Chondrocyte (in vitro differentiated cells): ENCODE data around the gene TDRD7. TPM values are rescaled to one million over a fixed set of nuclear protein-coding genes. Genes with fewer than 3 reads are reported as not detected.

Experiments used
- DNase-seq: peaks from one replicate; pipeline ENCODE4 v3.0.0; 2021; ENCODE audit warnings: mixed read lengths, low spot score
- H3K27ac Mint-ChIP-seq: one replicate; pipeline ENCODE4 v1.8.0; 2021; ENCODE audit warnings: mild to moderate bottlenecking, moderate library complexity, mixed read lengths; ENCODE audit not compliant: unreplicated experiment
- H3K27me3 Mint-ChIP-seq: 2 replicates; pipeline ENCODE4 v1.8.0; 2021; ENCODE audit warnings: low read depth, mixed read lengths
- H3K36me3 Mint-ChIP-seq: 2 replicates; pipeline ENCODE4 v1.8.0; 2021; ENCODE audit warnings: low read depth, mixed read lengths
- H3K4me1 Mint-ChIP-seq: 2 replicates; pipeline ENCODE4 v1.8.0; 2021; ENCODE audit warnings: low read depth, mild to moderate bottlenecking, mixed read lengths
- H3K4me3 Mint-ChIP-seq: one replicate; pipeline ENCODE4 v1.8.0; 2021; ENCODE audit warnings: mild to moderate bottlenecking, moderate library complexity, mixed read lengths; ENCODE audit not compliant: unreplicated experiment
- H3K9me3 Mint-ChIP-seq: 2 replicates; pipeline ENCODE4 v1.8.0; 2021; ENCODE audit warnings: low read depth, mixed read lengths
- CTCF ChIP-seq: fragments of 200-600 bp; sonication (generic); IDR thresholded peaks from 2 replicates; pipeline ENCODE4 v1.5.0; 2021; ENCODE audit warnings: antibody characterized with exemption, mild to moderate bottlenecking, moderate library complexity
- total RNA-seq: library from RNA; stranded (reverse); gene quantifications from 3 replicates; pipeline ENCODE4 v1.2.1, GENCODE V29; 2021

The TDRD7 gene
- total RNA-seq, 1 donor from 2014 or later: 9.7 TPM

GRCh38 chr9:97365634-97366033 lies 46.3 kb upstream of the TDRD7 start:
- Mint-ChIP-seq H3K27me3 (no peaks in the 10 kb centered on the region), H3K4me3 (no peak overlapping the region), H3K9me3 (peaks cover 18% of the 10 kb centered on the region), H3K4me1 (no peaks in the 10 kb centered on the region), H3K27ac (no peak overlapping the region), H3K36me3 (peaks cover 31% of the 10 kb centered on the region)
- TF ChIP-seq CTCF: no peak
- DNase-seq: no peak

GRCh38 chr9:97366476-97366875 lies 45.4 kb upstream of the TDRD7 start:
- Mint-ChIP-seq H3K27me3 (no peaks in the 10 kb centered on the region), H3K4me3 (no peak overlapping the region), H3K4me1 (no peaks in the 10 kb centered on the region), H3K36me3 (peaks cover 30% of the 10 kb centered on the region), H3K9me3 (peaks cover 18% of the 10 kb centered on the region), H3K27ac (no peak overlapping the region)
- DNase-seq: no peak
- TF ChIP-seq CTCF: no peak

GRCh38 chr9:97366889-97367288 lies 45.0 kb upstream of the TDRD7 start:
- no peak for TF ChIP-seq CTCF
- H3K27me3 Mint-ChIP-seq: no peaks in the 10 kb centered on the region
- H3K4me1 Mint-ChIP-seq: no peaks in the 10 kb centered on the region
- no peak overlapping the region for H3K27ac Mint-ChIP-seq
- H3K4me3 Mint-ChIP-seq: no peak overlapping the region
- no peak for DNase-seq
- peaks cover 32% of the 10 kb centered on the region for H3K36me3 Mint-ChIP-seq
- peaks cover 18% of the 10 kb centered on the region for H3K9me3 Mint-ChIP-seq

- no peak for DNase-seq
Observed at GRCh38 chr9:97367729-97368128, 44.2 kb upstream of the TDRD7 start.

GRCh38 chr9:97368964-97369363 lies 42.9 kb upstream of the TDRD7 start:
- H3K36me3 Mint-ChIP-seq: peaks cover 37% of the 10 kb centered on the region
- peaks cover 18% of the 10 kb centered on the region for H3K9me3 Mint-ChIP-seq
- H3K4me3 Mint-ChIP-seq: no peak overlapping the region
- TF ChIP-seq CTCF: no peak
- H3K27me3 Mint-ChIP-seq: no peaks in the 10 kb centered on the region
- no peak overlapping the region for H3K27ac Mint-ChIP-seq
- DNase-seq: no peak
- H3K4me1 Mint-ChIP-seq: no peaks in the 10 kb centered on the region

More at GRCh38 chr9:97367729-97368128, 44.2 kb upstream of the TDRD7 start:
- Mint-ChIP-seq H3K36me3 (peaks cover 37% of the 10 kb centered on the region), H3K27ac (no peak overlapping the region), H3K4me1 (no peaks in the 10 kb centered on the region), H3K27me3 (no peaks in the 10 kb centered on the region), H3K9me3 (peaks cover 18% of the 10 kb centered on the region), H3K4me3 (no peak overlapping the region)
- TF ChIP-seq CTCF: no peak
